ENCODE measurements around the gene GRAMD1A. TPM values are rescaled to one million over a fixed set of nuclear protein-coding genes. Genes with fewer than 3 reads are reported as not detected.

Gene GRAMD1A
- total RNA-seq, 1 donor from 2014 or later, result 67.4 TPM

- TF ChIP-seq EZH2 (IDR thresholded peaks at IDR 0.05; ENCODE audit: insufficient read depth, low read length), result no peak
- no peak for TF ChIP-seq CTCF (IDR thresholded peaks at IDR 0.05; ENCODE audit: insufficient read depth, low read depth, low read length)
- H3K9me3 Mint-ChIP-seq (ENCODE audit: unreplicated experiment), result no peaks in the 10 kb centered on the region
- no peak overlapping the region for H3K4me3 Mint-ChIP-seq (ENCODE audit: unreplicated experiment)
- DNase-seq (ENCODE audit: low read depth), result no peak
- Histone ChIP-seq H3K9ac (ENCODE audit: low read length) (no peak overlapping the region), H3K27ac (ENCODE audit: low read depth, low read length) (no peak overlapping the region), H3K36me3 (ENCODE audit: insufficient read depth, low read length) (no peaks in the 10 kb centered on the region), H2AFZ (ENCODE audit: low read depth, low read length) (no peak overlapping the region), H3K79me2 (ENCODE audit: insufficient read depth, low read length) (no peaks in the 10 kb centered on the region), H3K4me2 (ENCODE audit: low read length) (peak overlapping the region; percentile 41), H3K4me1 (ENCODE audit: insufficient read depth, low read length) (peaks cover 3% of the 10 kb centered on the region), H3K27me3 (ENCODE audit: insufficient read depth, low read length) (peaks cover 2% of the 10 kb centered on the region), H3K4me3 (ENCODE audit: insufficient read depth, low read depth, low read length) (no peak overlapping the region), H3K9me3 (ENCODE audit: insufficient read depth, low read depth, low read length) (no peaks in the 10 kb centered on the region), H4K20me1 (ENCODE audit: insufficient read depth, low read length) (no peaks in the 10 kb centered on the region)
- H3K27ac Mint-ChIP-seq (ENCODE audit: unreplicated experiment), result no peak overlapping the region
- no peak for FAIRE-seq
- peaks cover 34% of the 10 kb centered on the region for H3K27me3 Mint-ChIP-seq (ENCODE audit: low read depth, unreplicated experiment)
- H3K4me1 Mint-ChIP-seq (ENCODE audit: low read depth, unreplicated experiment), result no peaks in the 10 kb centered on the region
- peaks cover 3% of the 10 kb centered on the region for H3K36me3 Mint-ChIP-seq (ENCODE audit: low read depth, unreplicated experiment)
These were observed 40.9 kb downstream of the GRAMD1A start for GRCh38 chr19:35040826-35041547.

- no peak within 1 kb of the TSS for H3K27ac Mint-ChIP-seq (ENCODE audit: unreplicated experiment)
- no peak for FAIRE-seq
- Histone ChIP-seq H3K36me3 (ENCODE audit: insufficient read depth, low read length) (no peaks in the 10 kb centered on the region), H3K27ac (ENCODE audit: low read depth, low read length) (no peak within 1 kb of the TSS), H3K27me3 (ENCODE audit: insufficient read depth, low read length) (peaks cover 2% of the 10 kb centered on the region), H4K20me1 (ENCODE audit: insufficient read depth, low read length) (no peaks in the 10 kb centered on the region), H3K4me3 (ENCODE audit: insufficient read depth, low read depth, low read length) (no peak within 1 kb of the TSS), H3K9ac (ENCODE audit: low read length) (no peak within 1 kb of the TSS), H2AFZ (ENCODE audit: low read depth, low read length) (no peak within 1 kb of the TSS), H3K4me2 (ENCODE audit: low read length) (peak within 1 kb of the TSS; percentile 41), H3K79me2 (ENCODE audit: insufficient read depth, low read length) (no peaks in the 10 kb centered on the region), H3K9me3 (ENCODE audit: insufficient read depth, low read depth, low read length) (no peaks in the 10 kb centered on the region), H3K4me1 (ENCODE audit: insufficient read depth, low read length) (peaks cover 3% of the 10 kb centered on the region)
- peaks cover 34% of the 10 kb centered on the region for H3K27me3 Mint-ChIP-seq (ENCODE audit: low read depth, unreplicated experiment)
- TF ChIP-seq CTCF (IDR thresholded peaks at IDR 0.05; ENCODE audit: insufficient read depth, low read depth, low read length), result no peak
- TF ChIP-seq EZH2 (IDR thresholded peaks at IDR 0.05; ENCODE audit: insufficient read depth, low read length), result no peak
- peaks cover 3% of the 10 kb centered on the region for H3K36me3 Mint-ChIP-seq (ENCODE audit: low read depth, unreplicated experiment)
- no peak within 1 kb of the TSS for H3K4me3 Mint-ChIP-seq (ENCODE audit: unreplicated experiment)
- no peak for DNase-seq (ENCODE audit: low read depth)
- H3K4me1 Mint-ChIP-seq (ENCODE audit: low read depth, unreplicated experiment), result no peaks in the 10 kb centered on the region
- no peaks in the 10 kb centered on the region for H3K9me3 Mint-ChIP-seq (ENCODE audit: unreplicated experiment)
These were observed 41.5 kb downstream of the GRAMD1A start, which contains the start of gene HPN for GRCh38 chr19:35041548-35042055. Gene HPN, plus strand, starts transcription at chr19:35041721. Its CDS starts 786 bp downstream, at chr19:35042507.

Measured in astrocyte (in vitro differentiated cells and primary cell).